Astrocyte (in vitro differentiated cells and primary cell): ENCODE results near the gene SLC5A3. TPM values are rescaled to one million over a fixed set of nuclear protein-coding genes. Genes with fewer than 3 reads are reported as not detected.

Source experiments
- DNase-seq: peaks from one replicate; pipeline ENCODE4 v3.0.0-alpha.2; 2010; ENCODE audit warnings: low read depth
- FAIRE-seq: peaks from 2 replicates; lab custom pipeline; 2011; peaks lifted over from hg19 to GRCh38; lab: Jason Lieb, UNC
- H2AFZ ChIP-seq: 2 replicates; pipeline ENCODE4 v1.6.0; 2012; ENCODE audit warnings: low read depth, low read length, inconsistent platforms
- H3K27ac ChIP-seq: 2 replicates; pipeline ENCODE4 v1.5.1; 2011; ENCODE audit warnings: low read depth, low read length, inconsistent platforms
- H3K27me3 ChIP-seq: 2 replicates; pipeline ENCODE4 v1.6.0; 2011; ENCODE audit warnings: low read length, inconsistent platforms; ENCODE audit not compliant: insufficient read depth
- H3K36me3 ChIP-seq: 2 replicates; pipeline ENCODE4 v1.5.1; 2011; ENCODE audit warnings: low read length, inconsistent platforms; ENCODE audit not compliant: insufficient read depth
- H3K4me1 ChIP-seq: 2 replicates; pipeline ENCODE4 v1.5.1; 2011; ENCODE audit warnings: low read length, inconsistent platforms; ENCODE audit not compliant: insufficient read depth
- H3K4me2 ChIP-seq: 2 replicates; pipeline ENCODE4 v1.6.0; 2012; ENCODE audit warnings: low read length, inconsistent platforms
- H3K4me3 ChIP-seq: 2 replicates; pipeline ENCODE4 v1.5.1; 2011; ENCODE audit warnings: low read depth, mild to moderate bottlenecking, low read length, inconsistent platforms; ENCODE audit not compliant: insufficient read depth
- H3K79me2 ChIP-seq: 2 replicates; pipeline ENCODE4 v1.6.0; 2012; ENCODE audit warnings: mild to moderate bottlenecking, low read length, inconsistent platforms; ENCODE audit not compliant: insufficient read depth
- H3K9ac ChIP-seq: 2 replicates; pipeline ENCODE4 v1.6.0; 2012; ENCODE audit warnings: mild to moderate bottlenecking, low read length, inconsistent platforms
- H3K9me3 ChIP-seq: 2 replicates; pipeline ENCODE4 v1.5.1; 2012; ENCODE audit warnings: low read depth, mild to moderate bottlenecking, low read length, inconsistent platforms; ENCODE audit not compliant: insufficient read depth
- H4K20me1 ChIP-seq: 2 replicates; pipeline ENCODE4 v1.6.0; 2012; ENCODE audit warnings: low read length, inconsistent platforms; ENCODE audit not compliant: insufficient read depth
- H3K27ac Mint-ChIP-seq: one replicate; pipeline ENCODE4 v1.8.0; 2021; ENCODE audit warnings: mild to moderate bottlenecking, mixed read lengths; ENCODE audit not compliant: unreplicated experiment
- H3K27me3 Mint-ChIP-seq: one replicate; pipeline ENCODE4 v1.8.0; 2021; ENCODE audit warnings: low read depth, mixed read lengths; ENCODE audit not compliant: unreplicated experiment
- H3K36me3 Mint-ChIP-seq: one replicate; pipeline ENCODE4 v1.8.0; 2021; ENCODE audit warnings: low read depth, mixed read lengths; ENCODE audit not compliant: unreplicated experiment
- H3K4me1 Mint-ChIP-seq: one replicate; pipeline ENCODE4 v1.8.0; 2021; ENCODE audit warnings: low read depth, mixed read lengths; ENCODE audit not compliant: unreplicated experiment
- H3K4me3 Mint-ChIP-seq: one replicate; pipeline ENCODE4 v1.8.0; 2021; ENCODE audit warnings: mild to moderate bottlenecking, moderate library complexity, mixed read lengths; ENCODE audit not compliant: unreplicated experiment
- H3K9me3 Mint-ChIP-seq: one replicate; pipeline ENCODE4 v1.8.0; 2021; ENCODE audit warnings: mild to moderate bottlenecking, mixed read lengths; ENCODE audit not compliant: unreplicated experiment
- CTCF ChIP-seq: IDR thresholded peaks from 2 replicates; pipeline ENCODE4 v1.5.1; 2011; ENCODE audit warnings: low read depth, mild to moderate bottlenecking, inconsistent platforms, low read length, moderate library complexity; ENCODE audit not compliant: insufficient read depth
- EZH2 ChIP-seq: IDR thresholded peaks from 2 replicates; pipeline ENCODE4 v1.6.1; 2012; ENCODE audit warnings: mild to moderate bottlenecking, low read length, inconsistent platforms; ENCODE audit not compliant: insufficient read depth
- total RNA-seq: library from RNA; stranded (reverse); gene quantifications from 2 replicates; pipeline ENCODE4 v1.2.1, GENCODE V29; 2021

Gene SLC5A3
- total RNA-seq, 1 donor from 2014 or later, result 22.1 TPM

DNA sequence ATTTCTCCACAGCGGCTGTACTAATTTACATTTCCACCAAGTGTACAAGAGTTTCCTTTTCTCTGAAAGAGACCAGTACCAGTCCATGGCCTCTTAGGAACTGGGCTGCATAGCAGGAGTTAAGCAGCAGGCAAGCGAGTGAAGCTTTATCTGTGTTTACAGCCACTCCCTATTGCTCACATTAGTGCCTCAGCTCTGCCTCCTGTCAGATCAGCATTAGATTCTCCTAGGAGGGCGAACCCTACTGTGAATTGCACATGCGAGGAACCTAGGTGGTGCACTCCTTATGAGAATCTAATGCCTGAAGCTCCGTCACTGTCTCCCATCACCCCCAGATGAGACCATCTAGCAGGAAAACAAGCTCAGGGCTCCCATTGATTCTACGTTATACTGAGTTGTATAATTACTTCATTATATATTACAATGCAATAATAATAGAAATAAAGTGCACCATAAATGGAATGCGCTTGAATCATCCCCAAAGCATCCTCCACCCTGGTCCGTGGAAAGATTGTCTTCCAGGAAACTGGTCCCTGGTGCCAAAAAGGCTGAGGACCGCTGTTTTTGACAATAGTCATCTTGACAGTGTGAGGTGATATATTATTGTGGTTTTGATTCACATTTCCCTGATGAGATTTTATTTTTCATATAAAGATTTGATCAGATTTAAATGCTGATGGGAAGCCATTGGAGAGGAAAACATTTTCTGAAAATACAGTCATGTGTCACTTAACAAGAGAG lies 45.5 kb upstream of the SLC5A3 start:
- no peak for TF ChIP-seq CTCF
- FAIRE-seq, result no peak
- H3K4me1 Mint-ChIP-seq, result no peaks in the 10 kb centered on the region
- no peaks in the 10 kb centered on the region for H3K27me3 Mint-ChIP-seq
- H3K36me3 ChIP-seq, result no peaks in the 10 kb centered on the region
- H4K20me1 ChIP-seq, result no peaks in the 10 kb centered on the region
- H3K9me3 Mint-ChIP-seq, result peaks cover 5% of the 10 kb centered on the region
- H3K27me3 ChIP-seq, result no peaks in the 10 kb centered on the region
- H3K27ac Mint-ChIP-seq, result no peak overlapping the region
- no peak overlapping the region for H2AFZ ChIP-seq
- H3K36me3 Mint-ChIP-seq, result no peaks in the 10 kb centered on the region
- H3K9ac ChIP-seq, result no peak overlapping the region
- peaks cover 7% of the 10 kb centered on the region for H3K4me1 ChIP-seq
- no peak overlapping the region for H3K4me2 ChIP-seq
- no peak overlapping the region for H3K4me3 Mint-ChIP-seq
- no peak overlapping the region for H3K27ac ChIP-seq
- peak; percentile 65 for DNase-seq
- no peaks in the 10 kb centered on the region for H3K79me2 ChIP-seq
- H3K9me3 ChIP-seq, result no peaks in the 10 kb centered on the region
- H3K4me3 ChIP-seq, result no peak overlapping the region

GRCh38 chr21:34029743-34030528 lies 43.4 kb upstream of the SLC5A3 start:
- Histone ChIP-seq H3K27ac (no peak overlapping the region), H2AFZ (peak overlapping the region; percentile 64), H3K9ac (no peak overlapping the region), H3K4me2 (peak overlapping the region; percentile 56), H3K4me3 (no peak overlapping the region), H3K9me3 (no peaks in the 10 kb centered on the region), H3K27me3 (no peaks in the 10 kb centered on the region), H3K4me1 (peaks cover 7% of the 10 kb centered on the region), H3K79me2 (no peaks in the 10 kb centered on the region), H3K36me3 (no peaks in the 10 kb centered on the region), H4K20me1 (no peaks in the 10 kb centered on the region)
- H3K36me3 Mint-ChIP-seq, result no peaks in the 10 kb centered on the region
- H3K9me3 Mint-ChIP-seq, result peaks cover 5% of the 10 kb centered on the region
- DNase-seq, result peak; percentile 84
- no peaks in the 10 kb centered on the region for H3K4me1 Mint-ChIP-seq
- FAIRE-seq, result peak; percentile 5
- TF ChIP-seq CTCF, result no peak
- TF ChIP-seq EZH2, result no peak
- H3K27me3 Mint-ChIP-seq, result no peaks in the 10 kb centered on the region
- H3K4me3 Mint-ChIP-seq, result peak overlapping the region; percentile 30
- peak overlapping the region; percentile 37 for H3K27ac Mint-ChIP-seq
